Inflammatory macrophage treated with lipopolysaccharide for 1 hour (primary cell): ENCODE measurements around the gene TGM1.
A peak's percentile ranks its signal among the peaks of the same experiment; 100 is the strongest.
"Not testable (repeated sequence)": the region's sequence is repeated elsewhere in the genome, so short reads cannot be mapped to it uniquely, and the experiment has no call there.

Experiments used
- DNase-seq, 2 donors: peaks; one replicate each; pipeline ENCODE4 v3.0.0-alpha.2; 2020 to 2022

The TGM1 gene

DNA sequence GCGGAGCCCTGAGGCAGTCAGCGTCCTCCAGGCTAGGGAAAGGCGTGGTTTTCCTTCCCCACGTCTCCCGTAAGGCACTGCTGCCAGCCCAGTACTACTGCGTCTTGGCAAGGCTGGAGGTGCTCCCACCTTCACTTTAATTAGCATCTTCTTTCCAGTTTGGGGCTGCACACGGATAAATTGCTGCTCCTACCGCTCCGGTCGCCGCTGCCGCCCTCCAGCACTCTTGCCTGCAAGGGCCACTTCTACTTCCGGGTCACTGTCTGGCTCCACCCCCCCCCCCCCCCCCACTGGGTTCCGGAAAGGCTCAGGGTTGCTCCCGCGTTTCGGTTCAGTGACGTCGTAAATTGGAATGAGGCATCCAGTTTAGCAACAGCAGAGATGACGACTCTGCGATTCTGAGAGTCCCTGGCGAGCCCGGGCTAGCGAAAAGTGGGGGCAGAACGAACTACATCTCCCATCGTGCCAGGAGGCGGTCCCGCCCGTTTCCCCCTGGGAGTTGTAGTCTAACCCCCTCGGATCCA is 30.8 kb downstream of the TGM1 start, which contains the start of gene NEDD8:
Gene NEDD8 (minus strand): TSS at position 247 of the 524 bp plus-strand sequence. CDS start 100 bp downstream, at position 147.
- DNase-seq = peak; percentile 98 to 99

DNA sequence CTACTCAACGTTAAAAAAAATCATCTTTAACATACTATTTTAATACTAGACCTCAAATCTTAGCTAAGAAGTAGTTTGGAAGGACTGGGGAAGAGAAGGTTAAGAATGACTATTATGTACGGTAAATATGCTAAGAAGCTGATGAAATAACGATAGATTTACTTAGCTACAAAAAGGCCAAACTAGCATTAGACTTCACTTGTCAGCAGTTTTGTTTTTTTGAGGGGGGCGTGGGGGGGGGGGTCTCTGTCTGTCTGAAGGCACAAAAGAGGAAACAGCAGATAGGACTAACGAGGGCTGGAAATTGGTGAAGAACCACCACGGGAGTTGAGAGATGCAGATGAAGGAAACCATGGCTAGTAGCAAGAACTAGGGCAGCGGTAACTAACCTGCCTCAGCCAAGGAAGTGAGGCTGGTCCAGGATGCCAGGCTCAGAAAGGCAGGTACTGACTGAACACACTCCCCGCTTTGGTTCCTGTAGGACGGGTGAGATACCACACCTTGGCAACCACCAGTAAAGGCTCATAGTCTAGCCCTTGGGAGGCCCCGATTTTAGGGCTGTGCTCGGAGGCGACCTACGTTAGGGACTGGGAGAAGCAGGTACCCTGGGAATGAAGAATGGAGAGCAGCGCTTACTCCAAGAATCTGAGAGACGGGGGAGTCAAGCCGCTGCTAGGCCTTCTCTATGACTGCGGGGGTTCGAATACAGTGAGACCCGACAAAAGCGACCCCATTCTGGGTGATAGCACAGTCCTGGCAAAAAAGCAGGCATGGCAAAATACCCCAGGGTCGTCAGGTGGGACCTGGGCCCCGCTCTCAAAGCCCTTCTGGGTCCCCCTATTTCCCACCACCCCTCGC is 31.5 kb downstream of the TGM1 start:
- no peak for DNase-seq

DNA sequence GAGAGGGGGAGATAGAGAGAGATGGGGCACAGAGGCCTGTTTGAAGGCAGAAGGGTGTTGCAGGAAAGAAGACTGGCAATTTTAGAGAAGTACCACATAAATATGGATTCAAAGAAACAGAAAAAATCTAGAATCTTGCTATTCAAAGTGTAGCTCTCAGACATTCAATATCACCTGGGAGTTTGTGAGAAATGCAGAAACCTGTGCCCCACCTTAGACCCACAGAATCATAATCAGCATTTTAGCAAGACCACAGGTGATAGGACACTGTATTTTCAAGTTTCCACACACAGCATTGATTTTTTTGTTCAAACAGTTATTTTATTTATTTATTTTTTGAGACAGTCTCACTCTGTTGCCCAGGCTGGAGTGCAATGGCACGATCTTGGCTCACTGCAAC is 34.1 kb downstream of the TGM1 start:
- no peak for DNase-seq

DNA sequence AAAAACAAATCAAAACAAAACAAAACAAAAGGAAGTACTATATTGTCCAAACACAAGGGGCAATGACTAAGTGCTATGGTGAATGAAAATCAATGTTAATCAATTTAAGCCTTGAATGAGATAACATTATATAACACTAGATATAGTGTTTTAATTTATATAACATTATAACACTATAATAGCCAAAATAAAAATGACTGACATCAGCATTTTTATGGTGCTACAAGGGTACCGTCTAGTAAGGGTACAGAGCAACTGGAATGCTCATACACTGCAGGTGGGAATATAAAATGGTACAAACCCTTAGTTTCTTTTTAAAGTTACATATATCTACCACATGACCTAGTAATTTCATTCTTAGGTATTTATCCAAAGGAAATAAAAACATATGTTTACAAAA is 36.5 kb downstream of the TGM1 start:
- no peak for DNase-seq

DNA sequence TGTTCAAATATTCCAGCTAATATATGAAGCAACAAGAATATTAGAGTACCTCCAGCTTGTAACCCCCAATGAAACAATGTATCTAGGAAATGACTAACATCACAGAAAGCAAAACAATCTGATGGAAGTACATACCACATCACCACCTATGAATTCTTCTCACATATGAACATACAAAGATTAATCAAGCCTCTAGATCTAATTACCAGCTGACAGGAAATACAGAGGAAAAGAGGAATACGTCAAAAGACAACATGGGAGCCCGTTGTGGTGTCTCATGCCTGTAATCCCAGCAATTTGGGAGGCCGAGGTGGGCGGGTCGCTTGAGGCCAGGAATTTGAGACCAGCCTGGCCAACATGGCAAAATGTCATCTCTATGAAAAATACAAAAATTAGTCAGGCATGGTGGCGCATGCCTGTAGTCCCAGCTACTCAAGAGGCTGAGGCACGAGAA is 38.3 kb downstream of the TGM1 start:
- DNase-seq = no peak

DNA sequence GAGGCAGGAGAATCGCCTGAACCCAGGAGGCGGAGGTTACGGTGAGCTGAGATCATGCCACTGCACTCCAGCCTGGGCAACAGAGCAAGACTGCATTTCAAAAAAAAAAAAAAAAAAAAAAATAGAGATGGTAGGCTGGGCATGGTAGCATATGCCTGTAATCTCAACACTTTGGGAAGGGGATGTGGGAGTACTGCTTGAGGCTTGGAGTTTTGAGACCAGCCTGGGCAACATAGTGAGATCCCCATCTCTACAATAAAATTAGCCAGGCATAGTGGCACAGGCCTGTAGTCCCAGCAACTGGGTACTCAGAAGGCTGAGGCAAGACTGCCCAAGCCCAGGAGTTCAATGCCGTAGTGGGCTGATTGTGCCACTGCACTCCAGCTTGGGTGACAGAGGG is 40.0 kb downstream of the TGM1 start:
- DNase-seq = not testable (repeated sequence)

DNA sequence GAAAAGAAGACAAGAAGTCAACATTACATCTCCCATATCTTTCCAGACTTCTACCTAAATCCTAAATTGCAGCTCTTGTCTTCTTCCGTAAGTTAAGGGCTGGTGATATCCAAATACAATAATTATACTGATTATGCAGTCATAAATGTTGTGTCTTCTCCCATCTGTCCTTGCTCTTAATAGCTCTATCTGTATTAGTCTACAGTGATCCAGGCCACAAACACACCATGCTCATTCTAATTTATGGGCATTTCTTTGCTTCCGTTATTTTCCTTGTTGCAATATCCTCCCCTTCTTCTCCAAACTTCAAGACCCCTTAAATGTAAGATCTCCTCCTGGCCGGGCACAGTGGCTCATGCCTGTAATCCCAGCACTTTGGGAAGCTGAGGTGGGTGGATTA is 43.5 kb downstream of the TGM1 start:
- no peak for DNase-seq

DNA sequence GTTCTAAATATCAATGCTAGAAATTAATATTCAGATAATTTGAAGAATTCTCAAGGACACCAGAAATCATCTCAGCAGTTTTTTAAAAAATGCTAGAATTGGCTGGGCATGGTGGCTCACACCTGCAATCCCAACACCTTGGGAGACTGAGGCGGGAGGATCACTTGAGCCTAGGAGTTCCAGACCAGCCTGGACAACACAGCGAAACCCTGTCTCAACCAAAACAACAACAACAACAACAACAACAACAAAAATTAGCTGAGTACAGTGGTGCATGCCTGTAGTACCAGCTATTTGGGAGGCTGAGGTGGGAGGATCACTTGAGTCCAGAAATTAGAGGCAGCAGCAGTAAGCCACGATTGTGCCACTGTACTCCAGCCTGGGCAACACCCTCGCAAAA is 43.9 kb downstream of the TGM1 start:
- DNase-seq = no peak

DNA sequence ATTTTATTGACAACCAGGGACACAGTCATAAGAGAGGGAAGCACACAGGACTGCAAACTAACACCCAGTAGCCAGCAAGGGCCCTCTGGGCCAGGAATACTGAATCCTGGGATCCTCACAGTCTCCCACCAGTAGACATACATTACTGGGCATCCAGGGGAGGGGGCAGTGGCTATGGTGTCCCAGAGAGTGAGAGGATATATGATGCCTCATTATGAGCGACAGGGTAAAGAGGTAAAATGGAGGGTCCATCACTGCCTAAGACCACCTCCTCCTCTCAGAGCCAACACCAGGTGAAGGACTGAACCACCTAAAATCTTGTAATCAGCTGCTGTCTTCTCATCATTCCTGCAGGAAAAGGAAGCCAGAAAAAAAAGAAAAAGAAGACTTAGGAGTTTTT is 46.1 kb downstream of the TGM1 start:
- DNase-seq = not testable (repeated sequence)

DNA sequence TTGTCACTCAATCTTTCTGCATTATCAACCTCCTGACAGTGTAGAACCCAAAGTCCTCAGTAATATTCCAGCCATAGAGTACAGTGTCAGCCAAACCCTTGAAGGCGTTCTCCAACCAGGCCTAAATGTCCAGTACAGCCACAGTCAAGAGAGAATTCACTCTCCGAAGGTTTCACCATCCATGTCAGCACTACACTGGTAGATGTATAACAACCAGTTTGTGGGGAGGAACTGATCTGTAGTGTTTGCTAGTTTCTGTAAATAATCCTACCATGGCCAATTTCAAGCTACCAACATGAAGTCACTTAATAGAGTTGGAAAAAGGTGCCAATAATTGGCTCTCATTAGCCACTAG is 46.7 kb downstream of the TGM1 start:
- no peak for DNase-seq

DNA sequence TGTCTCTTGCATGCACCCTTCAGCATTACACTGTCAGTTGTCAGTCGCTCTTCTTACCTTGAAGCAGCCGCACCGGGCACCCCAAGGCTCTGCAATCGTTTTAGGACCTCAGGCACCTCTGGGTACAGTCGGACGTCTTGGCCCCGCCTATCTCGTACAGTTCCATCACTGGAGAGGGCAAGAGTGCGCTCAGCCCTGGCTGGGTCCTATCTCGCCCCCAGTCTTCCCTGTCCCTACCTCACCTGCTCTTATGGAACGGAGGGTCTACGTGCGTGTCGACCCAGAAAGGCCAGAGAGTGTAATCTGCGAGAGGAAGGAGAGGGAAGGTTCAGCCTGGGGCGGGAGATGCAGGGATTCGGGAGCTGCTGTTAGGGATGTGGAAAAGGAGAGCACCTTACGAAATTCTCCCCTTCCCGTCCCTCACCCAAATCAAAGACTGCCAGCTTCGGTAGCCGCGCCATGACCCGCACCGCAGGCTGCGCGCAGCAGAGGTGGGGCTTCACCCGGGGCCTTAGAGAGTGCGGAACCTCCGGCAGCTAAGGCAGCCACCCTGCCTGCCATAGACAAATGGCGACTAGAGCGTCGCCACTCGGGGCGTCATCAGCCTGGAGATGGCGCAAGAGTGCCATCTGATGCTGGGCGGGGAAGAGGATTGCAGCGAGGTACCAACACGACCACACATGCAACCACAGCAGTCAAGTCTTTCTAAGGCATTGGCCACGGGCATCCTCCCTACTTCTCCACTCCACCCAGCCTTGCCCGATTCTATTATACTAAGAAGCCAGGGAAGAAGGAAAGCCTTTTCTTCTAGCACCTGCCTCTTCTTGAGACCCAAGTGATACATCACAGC is 47.3 kb downstream of the TGM1 start, which contains the start of gene MDP1:
Gene MDP1 (minus strand): TSS at position 572 of the 850 bp plus-strand sequence. CDS start 111 bp downstream, at position 461.
- peak; percentile 84 to 92 for DNase-seq

DNA sequence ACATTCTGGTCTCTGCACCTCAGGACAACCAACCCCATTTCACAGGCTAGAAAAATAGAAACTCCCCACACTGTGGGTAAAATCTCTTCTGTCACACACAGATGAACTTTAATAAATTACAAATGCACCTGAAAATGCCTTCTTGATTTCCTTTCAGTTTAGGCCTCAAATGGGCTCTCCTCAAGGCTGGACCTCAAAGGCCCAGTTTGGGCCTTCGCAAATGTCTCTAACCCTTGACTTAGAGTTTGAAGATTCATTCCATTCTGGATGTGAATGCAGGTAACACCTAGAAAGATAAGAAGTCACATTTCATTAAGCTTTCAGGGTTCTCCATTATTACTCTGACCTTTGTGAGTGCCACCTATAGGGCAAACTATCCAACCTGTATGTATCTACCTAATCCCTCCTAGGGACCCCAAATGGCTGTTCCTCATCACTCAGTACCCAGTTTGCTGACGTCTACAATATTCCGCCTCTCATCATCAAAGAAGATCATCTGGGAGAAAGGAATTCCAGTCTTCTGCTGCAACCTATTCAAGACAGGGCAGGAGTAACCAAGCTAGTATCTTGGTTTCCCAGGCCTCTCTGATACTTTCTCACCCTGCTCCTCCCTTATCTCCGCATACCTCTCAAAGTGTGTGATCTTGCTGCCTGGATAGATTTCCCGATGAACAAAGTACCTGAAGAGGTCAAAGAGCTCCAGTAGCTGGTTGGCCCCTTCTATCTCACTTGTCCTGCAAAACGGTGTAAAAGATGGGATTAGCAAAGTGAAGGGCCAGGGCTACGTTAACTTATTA is 48.9 kb downstream of the TGM1 start:
- DNase-seq = no peak

DNA sequence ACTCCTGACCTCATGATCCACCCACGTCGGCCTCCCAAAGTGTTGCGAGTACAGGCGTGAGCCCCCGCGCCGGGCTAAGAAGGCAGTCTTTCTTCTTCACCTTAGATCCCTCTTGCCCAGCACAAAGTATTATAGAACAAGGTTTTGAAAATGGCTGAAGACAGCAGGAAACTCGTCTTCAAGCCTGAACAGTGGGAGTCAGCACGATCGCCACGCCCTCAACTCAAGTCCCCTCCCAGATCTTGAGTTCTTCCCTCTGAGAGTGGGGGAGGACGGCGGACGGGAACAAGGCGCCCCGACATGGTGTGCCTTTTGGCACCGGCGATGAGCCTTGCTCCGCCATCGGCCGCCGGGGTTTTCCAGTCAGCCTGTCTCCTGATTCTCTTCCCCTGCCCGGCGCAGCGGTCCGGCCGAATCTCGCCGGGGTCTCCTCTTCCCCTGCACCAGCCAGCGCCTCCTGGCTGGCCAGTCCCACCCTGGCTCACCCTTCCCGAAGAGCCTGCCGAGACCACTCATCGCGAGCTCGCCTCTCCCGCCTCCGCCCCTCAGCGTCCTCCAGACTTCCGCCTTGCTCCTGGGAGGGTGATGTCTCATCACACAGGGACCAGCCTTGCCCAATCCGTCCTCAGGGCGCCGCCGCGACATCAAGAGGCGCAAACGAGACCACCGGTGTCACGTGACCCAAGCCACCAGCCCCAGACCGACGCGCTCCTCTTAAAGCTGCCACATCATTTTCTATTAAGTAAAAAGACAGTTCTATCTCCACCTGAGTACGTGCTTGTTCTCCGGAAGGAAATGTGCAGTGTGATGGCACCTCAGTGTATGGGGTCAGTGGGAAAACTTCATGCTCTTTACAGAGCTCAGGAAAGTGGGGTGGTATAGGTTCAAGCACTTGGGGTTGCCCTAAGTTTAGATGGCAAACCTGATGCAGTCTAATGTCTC is 49.8 kb downstream of the TGM1 start, which contains the start of gene CHMP4A:
Gene CHMP4A (minus strand): TSS at position 565 of the 942 bp plus-strand sequence. CDS start 49 bp downstream, at position 516.
- peak; percentile 96 to 98 for DNase-seq

DNA sequence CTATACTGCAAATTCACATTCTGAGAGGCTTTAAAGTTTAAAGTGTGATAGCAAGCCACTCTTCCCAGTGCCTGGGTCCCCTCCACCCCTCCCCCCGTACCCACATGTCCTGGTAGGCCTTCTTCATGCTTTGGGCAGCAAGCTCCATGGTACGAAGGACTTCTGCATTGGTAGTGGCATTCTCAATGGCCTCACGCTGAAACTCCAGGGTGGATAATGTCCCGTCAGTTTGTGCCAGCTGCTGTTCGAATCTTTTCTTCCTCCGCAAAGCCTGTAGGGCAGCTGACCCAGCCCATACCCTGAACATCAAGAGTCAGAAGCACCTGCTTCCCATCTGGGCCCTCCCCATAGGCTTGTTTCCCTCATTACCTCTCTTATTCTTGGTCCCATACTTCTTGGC is 51.7 kb downstream of the TGM1 start:
- DNase-seq = no peak

DNA sequence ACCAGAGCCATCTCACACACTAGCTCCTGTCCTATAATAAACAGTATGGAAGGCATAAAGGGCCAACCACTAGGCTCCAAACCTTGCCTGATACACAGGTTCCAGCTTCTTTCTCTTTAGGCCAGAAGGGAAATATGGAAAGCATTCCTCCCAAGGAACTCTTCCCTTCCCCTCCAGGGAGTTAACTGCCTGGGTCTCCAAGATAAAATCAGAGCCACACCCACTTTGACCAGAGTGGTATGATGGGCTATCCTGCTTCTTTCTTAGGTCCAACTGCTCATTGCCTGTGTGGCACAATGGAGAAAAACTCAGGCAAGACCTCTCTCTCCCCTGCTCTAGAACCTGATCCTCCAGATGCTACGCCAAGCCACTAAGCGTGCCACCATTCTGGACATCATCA is 55.4 kb downstream of the TGM1 start:
- no peak for DNase-seq

DNA sequence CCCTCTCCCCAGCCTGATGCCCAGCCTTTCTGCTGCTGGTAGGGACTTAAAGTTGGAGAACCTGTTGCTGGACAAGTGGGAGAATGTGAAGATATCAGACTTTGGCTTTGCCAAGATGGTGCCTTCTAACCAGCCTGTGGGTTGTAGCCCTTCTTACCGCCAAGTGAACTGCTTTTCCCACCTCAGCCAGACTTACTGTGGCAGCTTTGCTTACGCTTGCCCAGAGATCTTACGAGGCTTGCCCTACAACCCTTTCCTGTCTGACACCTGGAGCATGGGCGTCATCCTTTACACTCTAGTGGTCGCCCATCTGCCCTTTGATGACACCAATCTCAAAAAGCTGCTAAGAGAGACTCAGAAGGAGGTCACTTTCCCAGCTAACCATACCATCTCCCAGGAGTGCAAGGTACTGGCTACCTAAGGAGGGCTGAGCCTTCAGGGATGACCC is 55.8 kb downstream of the TGM1 start:
- no peak for DNase-seq

DNA sequence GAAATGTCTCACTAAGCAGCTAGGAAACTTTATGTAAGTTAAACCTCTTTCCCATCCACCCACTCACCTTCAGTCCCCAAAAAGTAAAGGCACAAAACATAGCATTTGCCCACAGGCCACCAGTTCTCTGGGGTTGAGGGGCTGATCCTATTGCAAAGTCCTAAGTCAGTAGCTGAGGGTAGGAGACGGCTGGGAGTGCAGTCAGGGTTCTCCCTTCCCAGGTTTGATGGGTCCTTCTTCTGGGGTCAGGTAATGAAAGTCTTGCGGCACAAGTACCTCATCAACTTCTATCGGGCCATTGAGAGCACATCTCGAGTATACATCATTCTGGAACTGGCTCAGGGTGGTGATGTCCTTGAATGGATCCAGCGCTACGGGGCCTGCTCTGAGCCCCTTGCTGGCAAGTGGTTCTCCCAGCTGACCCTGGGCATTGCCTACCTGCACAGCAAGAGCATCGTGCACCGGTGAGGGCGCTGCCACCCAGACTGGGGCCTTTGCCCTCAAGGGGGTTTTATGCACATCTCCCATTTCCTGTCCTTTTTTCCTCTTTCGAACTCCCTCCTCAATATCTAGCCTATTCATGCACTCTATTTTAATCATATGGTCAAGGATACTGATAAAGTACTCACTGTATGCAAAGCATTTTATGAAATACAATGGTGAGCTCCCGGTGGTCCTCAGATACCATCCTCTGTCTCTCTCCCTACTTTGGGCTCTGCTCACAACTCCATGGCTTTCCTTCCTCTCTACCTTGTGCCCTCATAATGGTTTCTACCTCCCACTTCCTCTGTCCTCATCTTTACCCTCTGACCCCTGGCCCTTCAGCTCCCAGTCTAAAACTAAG is 56.5 kb downstream of the TGM1 start:
- no peak for DNase-seq

DNA sequence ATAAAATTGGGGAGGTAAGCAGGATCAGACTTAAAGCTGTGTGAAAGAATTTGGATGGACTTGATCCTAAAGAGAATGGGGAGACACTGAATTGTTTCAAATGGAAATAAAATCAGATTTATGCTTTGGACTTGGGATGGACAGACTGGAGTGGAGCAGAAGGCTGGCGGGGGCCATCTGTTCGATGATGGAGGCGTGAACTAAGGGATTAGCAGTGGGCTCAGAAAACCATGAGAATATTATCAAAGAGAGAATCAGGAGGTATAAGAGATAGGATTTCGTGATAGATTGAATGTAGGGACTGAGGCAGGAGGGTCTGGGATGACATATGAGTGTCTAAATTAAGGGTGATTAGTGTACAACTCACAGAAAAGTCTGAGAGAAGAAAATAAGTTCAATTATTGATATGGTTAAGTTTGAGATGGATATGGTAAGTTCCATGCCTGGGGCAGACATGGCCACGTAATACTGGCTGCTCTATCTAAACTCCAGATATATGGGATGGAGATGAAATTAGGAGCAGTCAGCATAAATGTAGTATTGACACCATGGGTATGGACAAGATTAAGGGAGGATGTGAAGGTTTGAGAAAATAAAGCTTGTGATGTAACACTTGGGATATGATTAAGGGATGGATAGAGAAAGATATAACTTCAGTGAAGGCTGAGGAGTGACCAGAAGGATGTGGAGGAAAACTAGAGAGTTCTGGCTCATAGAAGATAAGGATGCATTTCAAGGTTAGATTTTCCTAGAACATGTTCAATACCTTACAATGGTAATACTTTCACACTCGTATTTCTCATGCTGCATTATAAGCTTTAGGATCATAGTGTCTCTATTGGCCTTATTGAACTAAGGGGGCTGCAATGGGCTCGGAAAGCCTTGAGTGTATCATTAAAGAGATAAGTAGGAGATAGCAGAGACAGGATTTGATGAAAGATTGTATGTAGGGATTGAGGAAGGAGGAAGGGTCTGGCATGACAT is 58.5 kb downstream of the TGM1 start:
- no peak for DNase-seq
